Left lung (tissue), 10 donors: ENCODE data around the gene RESF1. TPM values are rescaled to one million over a fixed set of nuclear protein-coding genes. Genes with fewer than 3 reads are reported as not detected.

Experiments
- ATAC-seq: fragments of 200-7000 bp; cut with Tn5 transposase; one replicate; pipeline ENCODE4 v1.9.1; 2020; ENCODE audit warnings: moderate library complexity
- DNase-seq, 4 donors: peaks; one replicate each; pipeline ENCODE4 v3.0.0-alpha.2; 2013 to 2020
- H3K27ac ChIP-seq, 2 donors: fragments of 200-600 bp; sonication (generic) in 1 of 2; one replicate each; pipeline versions ENCODE4 v1.5.0 to v1.8.0; 2020 to 2021
- H3K27me3 ChIP-seq, 2 donors: fragments of 200-600 bp; sonication (generic) in 1 of 2; one replicate each; pipeline versions ENCODE4 v1.5.0 to v1.8.0; 2020 to 2021
- H3K36me3 ChIP-seq, 2 donors: fragments of 200-600 bp; sonication (generic) in 1 of 2; one replicate each; pipeline versions ENCODE4 v1.5.0 to v1.8.0; 2020 to 2021
- H3K4me1 ChIP-seq, 2 donors: fragments of 200-600 bp; one replicate each; pipeline ENCODE4 v1.8.0; 2021
- H3K4me3 ChIP-seq, 2 donors: fragments of 200-600 bp; sonication (generic) in 1 of 2; one replicate each; pipeline versions ENCODE4 v1.5.0 to v1.8.0; 2020 to 2021; ENCODE audit warnings: mild to moderate bottlenecking in 1 of 2
- H3K9me3 ChIP-seq, 2 donors: fragments of 200-600 bp; sonication (generic) in 1 of 2; one replicate each; pipeline versions ENCODE4 v1.5.0 to v1.8.0; 2020 to 2021
- CTCF ChIP-seq, 2 donors: fragments of 200-600 bp; sonication (generic) in 1 of 2; IDR thresholded peaks; one replicate each; pipeline versions ENCODE4 v1.5.0 to v1.8.0; 2021; ENCODE audit warnings: antibody characterized with exemption in 2 of 2
- intact Hi-C, 2 donors: fragments of 100-400 bp; cut with DNase I; formaldehyde crosslinking; loops; one replicate each; pipeline versions ENCODE4 v1.11.2 to v1.14.2; 2022
- polyA plus RNA-seq, 6 donors: library from polyadenylated mRNA; unstranded; fragments of 120-200 nt; gene quantifications; one replicate each; pipeline ENCODE4 v1.2.1, GENCODE V29; 2013; ENCODE audit not compliant: insufficient read length in 6 of 6
- total RNA-seq, 2 donors: library from RNA; stranded (reverse); fragmentation: NEBNext Ultra II Directional; extraction: Animal tissue kit (Norgen Biotek cat#: 25700); gene quantifications; one replicate each; pipeline ENCODE4 v1.2.1, GENCODE V29; 2021
- donor health status: DM: no; HTN: yes; CAD: no.
- donor health status: DM: no; HTN: no; CAD: no.

The RESF1 gene
- total and polyA plus RNA-seq, 8 donors = 32.6 to 137 (median 42.9) TPM

- H3K9me3 ChIP-seq = peaks cover 0 to 27% of the 10 kb centered on the region in 2 donors
- no peak for TF ChIP-seq CTCF (IDR thresholded peaks at IDR 0.05)
- intact Hi-C loops = no loop called here
- no peak for DNase-seq
- H3K27me3 ChIP-seq = no peaks in the 10 kb centered on the region
- H3K36me3 ChIP-seq = peaks cover 0 to 98% of the 10 kb centered on the region in 2 donors
- no peak for ATAC-seq
- H3K4me1 ChIP-seq = peaks cover 0 to 7% of the 10 kb centered on the region in 2 donors
- no peak overlapping the region for H3K4me3 ChIP-seq
- H3K27ac ChIP-seq = no peak overlapping the region
Measured at GRCh38 chr12:31974673-31975072, 15.5 kb downstream of the RESF1 start.

- intact Hi-C loops = no loop called here
- peaks cover 4 to 40% of the 10 kb centered on the region in 2 donors for H3K9me3 ChIP-seq
- DNase-seq (no peak), ATAC-seq (no peak)
- no peaks in the 10 kb centered on the region for H3K4me1 ChIP-seq
- no peak overlapping the region for H3K4me3 ChIP-seq
- H3K27me3 ChIP-seq = no peaks in the 10 kb centered on the region
- no peak for TF ChIP-seq CTCF (IDR thresholded peaks at IDR 0.05)
- peaks cover 0 to 71% of the 10 kb centered on the region in 2 donors for H3K36me3 ChIP-seq
- no peak overlapping the region for H3K27ac ChIP-seq
Measured at GRCh38 chr12:31984806-31985591, 25.8 kb downstream of the RESF1 start.

DNA sequence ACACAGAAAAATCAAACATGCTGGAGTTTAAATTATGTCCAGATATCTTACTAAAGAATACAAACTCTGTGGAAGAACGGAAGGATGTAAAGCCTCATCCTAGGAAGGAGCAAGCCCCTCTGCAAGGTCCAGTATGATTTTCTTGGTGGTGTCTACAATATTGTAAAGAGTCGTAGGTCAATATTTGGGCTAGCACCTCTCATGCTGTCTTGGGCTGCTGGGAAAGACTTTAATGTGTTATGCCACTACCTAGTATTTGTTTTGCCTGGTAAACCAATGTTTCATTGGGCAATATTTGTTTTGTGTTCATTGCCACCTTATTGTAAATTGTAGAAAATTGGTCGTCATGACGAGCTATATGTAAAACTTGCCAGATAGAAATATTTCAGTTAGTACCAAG lies 26.6 kb downstream of the RESF1 start:
- no peak for TF ChIP-seq CTCF (IDR thresholded peaks at IDR 0.05)
- peaks cover 4 to 37% of the 10 kb centered on the region in 2 donors for H3K9me3 ChIP-seq
- H3K4me1 ChIP-seq = no peaks in the 10 kb centered on the region
- H3K36me3 ChIP-seq = peaks cover 0 to 71% of the 10 kb centered on the region in 2 donors
- DNase-seq (no peak), ATAC-seq (peak; percentile 52)
- intact Hi-C loops = no loop called here
- no peaks in the 10 kb centered on the region for H3K27me3 ChIP-seq
- H3K4me3 ChIP-seq = no peak overlapping the region
- no peak overlapping the region for H3K27ac ChIP-seq

DNA sequence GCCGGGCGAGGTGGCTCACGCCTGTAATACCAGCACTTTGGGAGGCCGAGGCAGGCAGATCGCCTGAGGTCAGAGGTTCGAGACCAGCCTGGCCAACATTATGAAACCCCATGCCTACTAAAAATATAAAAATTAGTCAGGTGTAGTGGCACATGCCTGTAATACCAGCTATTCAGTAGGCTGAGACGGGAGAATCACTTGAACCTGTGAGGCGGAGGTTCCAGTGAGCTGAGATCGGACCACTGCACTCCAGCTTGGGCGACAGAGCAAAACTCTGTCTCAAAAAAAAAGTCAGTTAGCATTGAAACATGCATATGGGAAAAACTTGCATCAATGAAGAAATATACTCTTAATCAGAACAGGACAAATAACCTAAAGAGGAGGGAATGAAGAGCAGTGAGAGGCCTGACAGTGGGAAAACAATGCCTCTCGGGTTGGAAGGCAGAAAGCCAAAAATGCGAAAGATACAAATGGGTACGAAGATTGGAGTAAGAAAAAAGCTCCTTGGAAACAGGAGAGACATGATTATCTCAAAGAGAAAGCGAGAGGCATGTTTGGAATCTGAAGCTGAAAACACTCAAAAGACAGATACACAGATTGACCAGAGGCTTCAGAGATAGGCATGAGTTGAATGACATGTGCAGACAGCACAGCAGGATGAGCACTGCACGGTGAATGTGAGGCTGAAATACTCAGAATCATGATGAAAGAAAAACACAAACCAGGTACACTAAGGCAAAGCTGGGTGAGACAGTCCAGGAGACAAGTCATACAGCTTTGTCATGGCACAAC lies 30.6 kb downstream of the RESF1 start:
- Histone ChIP-seq H3K9me3 (peaks cover 0 to 4% of the 10 kb centered on the region in 2 donors), H3K27ac (no peak overlapping the region), H3K4me1 (no peaks in the 10 kb centered on the region), H3K36me3 (peaks cover 0 to 82% of the 10 kb centered on the region in 2 donors), H3K4me3 (no peak overlapping the region), H3K27me3 (no peaks in the 10 kb centered on the region)
- TF ChIP-seq CTCF (IDR thresholded peaks at IDR 0.05) = no peak
- intact Hi-C loops = no loop called here
- DNase-seq (no peak), ATAC-seq (no peak)

GRCh38 chr12:31991146-31991545 lies 31.9 kb downstream of the RESF1 start:
- H3K27me3 ChIP-seq = no peaks in the 10 kb centered on the region
- no peak for TF ChIP-seq CTCF (IDR thresholded peaks at IDR 0.05)
- H3K36me3 ChIP-seq = peaks cover 0 to 96% of the 10 kb centered on the region in 2 donors
- intact Hi-C loops = no loop called here
- ATAC-seq (no peak), DNase-seq (no peak)
- no peak overlapping the region for H3K27ac ChIP-seq
- no peak overlapping the region for H3K4me3 ChIP-seq
- H3K4me1 ChIP-seq = no peaks in the 10 kb centered on the region
- peaks cover 0 to 4% of the 10 kb centered on the region in 2 donors for H3K9me3 ChIP-seq
